ENCODE results near the gene NCS1.

DNA sequence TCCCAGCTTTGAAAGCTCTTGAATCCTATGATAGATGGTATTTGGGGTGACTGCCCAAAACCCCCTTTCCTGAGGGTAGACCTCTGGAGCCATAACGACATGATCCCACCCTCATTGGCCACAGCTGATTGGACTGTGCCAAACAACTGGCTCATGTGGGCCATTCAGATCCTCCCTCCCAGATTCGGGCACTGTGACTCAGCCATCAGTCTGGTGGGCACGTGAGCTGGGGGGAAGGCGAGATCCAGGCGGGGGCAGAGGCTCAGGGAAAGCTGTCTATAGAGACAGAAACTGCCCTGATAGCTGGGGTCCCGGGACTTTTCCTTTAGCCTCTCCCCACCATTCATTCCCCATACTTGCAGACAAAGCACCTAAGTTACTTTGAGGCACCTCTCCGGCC lies 15.1 kb upstream of the NCS1 start:
- TF ChIP-seq, protein P1, sequence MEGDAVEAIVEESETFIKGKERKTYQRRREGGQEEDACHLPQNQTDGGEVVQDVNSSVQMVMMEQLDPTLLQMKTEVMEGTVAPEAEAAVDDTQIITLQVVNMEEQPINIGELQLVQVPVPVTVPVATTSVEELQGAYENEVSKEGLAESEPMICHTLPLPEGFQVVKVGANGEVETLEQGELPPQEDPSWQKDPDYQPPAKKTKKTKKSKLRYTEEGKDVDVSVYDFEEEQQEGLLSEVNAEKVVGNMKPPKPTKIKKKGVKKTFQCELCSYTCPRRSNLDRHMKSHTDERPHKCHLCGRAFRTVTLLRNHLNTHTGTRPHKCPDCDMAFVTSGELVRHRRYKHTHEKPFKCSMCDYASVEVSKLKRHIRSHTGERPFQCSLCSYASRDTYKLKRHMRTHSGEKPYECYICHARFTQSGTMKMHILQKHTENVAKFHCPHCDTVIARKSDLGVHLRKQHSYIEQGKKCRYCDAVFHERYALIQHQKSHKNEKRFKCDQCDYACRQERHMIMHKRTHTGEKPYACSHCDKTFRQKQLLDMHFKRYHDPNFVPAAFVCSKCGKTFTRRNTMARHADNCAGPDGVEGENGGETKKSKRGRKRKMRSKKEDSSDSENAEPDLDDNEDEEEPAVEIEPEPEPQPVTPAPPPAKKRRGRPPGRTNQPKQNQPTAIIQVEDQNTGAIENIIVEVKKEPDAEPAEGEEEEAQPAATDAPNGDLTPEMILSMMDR (IDR thresholded peaks at IDR 0.05) = no peak
- TF ChIP-seq EP300 (IDR thresholded peaks at IDR 0.05) (no peak), POLR2A (IDR thresholded peaks at IDR 0.05) (no peak), POLR2AphosphoS5 (IDR thresholded peaks at IDR 0.05) (no peak)

All from gastroesophageal sphincter (tissue), 3 donors.